Measurements from ENCODE around the gene SEC24D.
"Not testable (repeated sequence)": the region's sequence is repeated elsewhere in the genome, so short reads cannot be mapped to it uniquely, and the experiment has no call there.

Gene SEC24D

GRCh38 chr4:118835571-118836300 is at the start of gene SEC24D:
TSS of gene SEC24D (minus strand) at chr4:118836126. CDS start at chr4:118833696, 2,430 bp downstream.
- Histone ChIP-seq H3K4me3 (ENCODE audit: low read length in 2 of 2) (peak within 1 kb of the TSS; percentile 87 to 90), H3K9ac (ENCODE audit: low read depth in 1 of 2, low read length in 2 of 2) (peak within 1 kb of the TSS; percentile 88 to 93)

GRCh38 chr4:118884716-118885115 is 48.8 kb upstream of the SEC24D start:
- no peak overlapping the region for H3K9ac ChIP-seq (ENCODE audit: low read depth in 1 of 2, low read length in 2 of 2)
- H3K4me1 ChIP-seq (ENCODE audit: control insufficient read depth in 2 of 2, insufficient read depth in 2 of 2, low read length in 2 of 2): peaks cover 3% of the 10 kb centered on the region in 2 donors
- no peaks in the 10 kb centered on the region for H3K9me3 ChIP-seq (ENCODE audit: control insufficient read depth in 2 of 2, low read length in 2 of 2)
- H3K36me3 ChIP-seq (ENCODE audit: control insufficient read depth in 2 of 2, insufficient read depth in 2 of 2, low read length in 2 of 2): no peaks in the 10 kb centered on the region
- H3K27ac ChIP-seq (ENCODE audit: low read depth in 2 of 2, low read length in 2 of 2): no peak overlapping the region
- no peak overlapping the region for H3K4me3 ChIP-seq (ENCODE audit: low read length in 2 of 2)
- H3K27me3 ChIP-seq (ENCODE audit: control insufficient read depth in 2 of 2, insufficient read depth in 2 of 2, low read length in 2 of 2): peaks cover 11 to 12% of the 10 kb centered on the region in 2 donors

More at GRCh38 chr4:118835571-118836300, at the start of gene SEC24D:
- no peaks in the 10 kb centered on the region for H3K9me3 ChIP-seq (ENCODE audit: control insufficient read depth in 2 of 2, low read length in 2 of 2)
- no peaks in the 10 kb centered on the region for H3K27me3 ChIP-seq (ENCODE audit: control insufficient read depth in 2 of 2, insufficient read depth in 2 of 2, low read length in 2 of 2)
- peaks cover 15% of the 10 kb centered on the region in 2 donors for H3K36me3 ChIP-seq (ENCODE audit: control insufficient read depth in 2 of 2, insufficient read depth in 2 of 2, low read length in 2 of 2)
- H3K27ac ChIP-seq (ENCODE audit: low read depth in 2 of 2, low read length in 2 of 2): peak within 1 kb of the TSS; percentile 86 to 91
- H3K4me1 ChIP-seq (ENCODE audit: control insufficient read depth in 2 of 2, insufficient read depth in 2 of 2, low read length in 2 of 2): peaks cover 8 to 17% of the 10 kb centered on the region in 2 donors

GRCh38 chr4:118883861-118884260 is 47.9 kb upstream of the SEC24D start:
- H3K4me1 ChIP-seq (ENCODE audit: control insufficient read depth in 2 of 2, insufficient read depth in 2 of 2, low read length in 2 of 2): peaks cover under 1 to 3% of the 10 kb centered on the region in 2 donors
- peaks cover 5 to 6% of the 10 kb centered on the region in 2 donors for H3K27me3 ChIP-seq (ENCODE audit: control insufficient read depth in 2 of 2, insufficient read depth in 2 of 2, low read length in 2 of 2)
- no peak overlapping the region for H3K9ac ChIP-seq (ENCODE audit: low read depth in 1 of 2, low read length in 2 of 2)
- H3K4me3 ChIP-seq (ENCODE audit: low read length in 2 of 2): no peak overlapping the region
- H3K36me3 ChIP-seq (ENCODE audit: control insufficient read depth in 2 of 2, insufficient read depth in 2 of 2, low read length in 2 of 2): no peaks in the 10 kb centered on the region
- no peaks in the 10 kb centered on the region for H3K9me3 ChIP-seq (ENCODE audit: control insufficient read depth in 2 of 2, low read length in 2 of 2)
- H3K27ac ChIP-seq (ENCODE audit: low read depth in 2 of 2, low read length in 2 of 2): no peak overlapping the region

- Histone ChIP-seq H3K4me1 (ENCODE audit: control insufficient read depth in 2 of 2, insufficient read depth in 2 of 2, low read length in 2 of 2) (no peaks in the 10 kb centered on the region), H3K27ac (ENCODE audit: low read depth in 2 of 2, low read length in 2 of 2) (no peak overlapping the region), H3K9me3 (ENCODE audit: control insufficient read depth in 2 of 2, low read length in 2 of 2) (no peaks in the 10 kb centered on the region), H3K9ac (ENCODE audit: low read depth in 1 of 2, low read length in 2 of 2) (no peak overlapping the region), H3K27me3 (ENCODE audit: control insufficient read depth in 2 of 2, insufficient read depth in 2 of 2, low read length in 2 of 2) (no peaks in the 10 kb centered on the region), H3K36me3 (ENCODE audit: control insufficient read depth in 2 of 2, insufficient read depth in 2 of 2, low read length in 2 of 2) (no peaks in the 10 kb centered on the region), H3K4me3 (ENCODE audit: low read length in 2 of 2) (no peak overlapping the region)
These were observed 45.7 kb upstream of the SEC24D start for GRCh38 chr4:118881512-118882146.

- Histone ChIP-seq H3K36me3 (ENCODE audit: control insufficient read depth in 2 of 2, insufficient read depth in 2 of 2, low read length in 2 of 2) (no peaks in the 10 kb centered on the region), H3K9me3 (ENCODE audit: control insufficient read depth in 2 of 2, low read length in 2 of 2) (no peaks in the 10 kb centered on the region), H3K9ac (ENCODE audit: low read depth in 1 of 2, low read length in 2 of 2) (no peak overlapping the region), H3K27me3 (ENCODE audit: control insufficient read depth in 2 of 2, insufficient read depth in 2 of 2, low read length in 2 of 2) (no peaks in the 10 kb centered on the region), H3K4me1 (ENCODE audit: control insufficient read depth in 2 of 2, insufficient read depth in 2 of 2, low read length in 2 of 2) (no peaks in the 10 kb centered on the region), H3K27ac (ENCODE audit: low read depth in 2 of 2, low read length in 2 of 2) (no peak overlapping the region), H3K4me3 (ENCODE audit: low read length in 2 of 2) (no peak overlapping the region)
These were observed 43.5 kb upstream of the SEC24D start for GRCh38 chr4:118879409-118879808.

- not testable (repeated sequence) for H3K4me3 ChIP-seq (ENCODE audit: low read length in 2 of 2); H3K36me3 ChIP-seq (ENCODE audit: control insufficient read depth in 2 of 2, insufficient read depth in 2 of 2, low read length in 2 of 2); H3K4me1 ChIP-seq (ENCODE audit: control insufficient read depth in 2 of 2, insufficient read depth in 2 of 2, low read length in 2 of 2); H3K27me3 ChIP-seq (ENCODE audit: control insufficient read depth in 2 of 2, insufficient read depth in 2 of 2, low read length in 2 of 2); H3K9me3 ChIP-seq (ENCODE audit: control insufficient read depth in 2 of 2, low read length in 2 of 2); H3K27ac ChIP-seq (ENCODE audit: low read depth in 2 of 2, low read length in 2 of 2); H3K9ac ChIP-seq (ENCODE audit: low read depth in 1 of 2, low read length in 2 of 2)
These were observed 42.6 kb upstream of the SEC24D start for GRCh38 chr4:118878507-118878906.

- H3K27me3 ChIP-seq (ENCODE audit: control insufficient read depth in 2 of 2, insufficient read depth in 2 of 2, low read length in 2 of 2): no peaks in the 10 kb centered on the region
These were observed 41.9 kb upstream of the SEC24D start for GRCh38 chr4:118877797-118878196.

GRCh38 chr4:118872181-118872580 is 36.3 kb upstream of the SEC24D start:
- Histone ChIP-seq H3K36me3 (ENCODE audit: control insufficient read depth in 2 of 2, insufficient read depth in 2 of 2, low read length in 2 of 2) (no peaks in the 10 kb centered on the region), H3K4me1 (ENCODE audit: control insufficient read depth in 2 of 2, insufficient read depth in 2 of 2, low read length in 2 of 2) (no peaks in the 10 kb centered on the region), H3K27me3 (ENCODE audit: control insufficient read depth in 2 of 2, insufficient read depth in 2 of 2, low read length in 2 of 2) (no peaks in the 10 kb centered on the region), H3K9ac (ENCODE audit: low read depth in 1 of 2, low read length in 2 of 2) (no peak overlapping the region), H3K9me3 (ENCODE audit: control insufficient read depth in 2 of 2, low read length in 2 of 2) (no peaks in the 10 kb centered on the region), H3K4me3 (ENCODE audit: low read length in 2 of 2) (no peak overlapping the region), H3K27ac (ENCODE audit: low read depth in 2 of 2, low read length in 2 of 2) (no peak overlapping the region)

More at GRCh38 chr4:118877797-118878196, 41.9 kb upstream of the SEC24D start:
- Histone ChIP-seq H3K27ac (ENCODE audit: low read depth in 2 of 2, low read length in 2 of 2) (no peak overlapping the region), H3K9ac (ENCODE audit: low read depth in 1 of 2, low read length in 2 of 2) (no peak overlapping the region), H3K4me1 (ENCODE audit: control insufficient read depth in 2 of 2, insufficient read depth in 2 of 2, low read length in 2 of 2) (no peaks in the 10 kb centered on the region), H3K9me3 (ENCODE audit: control insufficient read depth in 2 of 2, low read length in 2 of 2) (no peaks in the 10 kb centered on the region), H3K4me3 (ENCODE audit: low read length in 2 of 2) (no peak overlapping the region), H3K36me3 (ENCODE audit: control insufficient read depth in 2 of 2, insufficient read depth in 2 of 2, low read length in 2 of 2) (no peaks in the 10 kb centered on the region)

- H3K4me3 ChIP-seq (ENCODE audit: low read length in 2 of 2): no peak overlapping the region
- no peaks in the 10 kb centered on the region for H3K9me3 ChIP-seq (ENCODE audit: control insufficient read depth in 2 of 2, low read length in 2 of 2)
- no peak overlapping the region for H3K27ac ChIP-seq (ENCODE audit: low read depth in 2 of 2, low read length in 2 of 2)
- no peaks in the 10 kb centered on the region for H3K27me3 ChIP-seq (ENCODE audit: control insufficient read depth in 2 of 2, insufficient read depth in 2 of 2, low read length in 2 of 2)
- no peaks in the 10 kb centered on the region for H3K4me1 ChIP-seq (ENCODE audit: control insufficient read depth in 2 of 2, insufficient read depth in 2 of 2, low read length in 2 of 2)
- no peak overlapping the region for H3K9ac ChIP-seq (ENCODE audit: low read depth in 1 of 2, low read length in 2 of 2)
- H3K36me3 ChIP-seq (ENCODE audit: control insufficient read depth in 2 of 2, insufficient read depth in 2 of 2, low read length in 2 of 2): no peaks in the 10 kb centered on the region
These were observed 33.9 kb upstream of the SEC24D start for GRCh38 chr4:118869808-118870342.

- H3K4me3 ChIP-seq (ENCODE audit: low read length in 2 of 2): no peak overlapping the region
- no peaks in the 10 kb centered on the region for H3K27me3 ChIP-seq (ENCODE audit: control insufficient read depth in 2 of 2, insufficient read depth in 2 of 2, low read length in 2 of 2)
- H3K9ac ChIP-seq (ENCODE audit: low read depth in 1 of 2, low read length in 2 of 2): no peak overlapping the region
- no peak overlapping the region for H3K27ac ChIP-seq (ENCODE audit: low read depth in 2 of 2, low read length in 2 of 2)
- H3K4me1 ChIP-seq (ENCODE audit: control insufficient read depth in 2 of 2, insufficient read depth in 2 of 2, low read length in 2 of 2): no peaks in the 10 kb centered on the region
- H3K36me3 ChIP-seq (ENCODE audit: control insufficient read depth in 2 of 2, insufficient read depth in 2 of 2, low read length in 2 of 2): no peaks in the 10 kb centered on the region
- no peaks in the 10 kb centered on the region for H3K9me3 ChIP-seq (ENCODE audit: control insufficient read depth in 2 of 2, low read length in 2 of 2)
These were observed 31.6 kb upstream of the SEC24D start for GRCh38 chr4:118867311-118868067.
